PC-9 (cell line): ENCODE data around the gene HIGD1B. TPM values are rescaled to one million over a fixed set of nuclear protein-coding genes. Genes with fewer than 3 reads are reported as not detected.
"Not testable (repeated sequence)": the region's sequence is repeated elsewhere in the genome, so short reads cannot be mapped to it uniquely, and the experiment has no call there.

ENCODE experiments used
- BruUV-seq: library from RNA; stranded (reverse); fragments of 400-500 nt; replicated peaks from 2 replicates; lab custom pipeline; 2021; lab: Mats Ljungman, UMichigan
- CTCF ChIA-PET: fragments of 300-600 bp; sonication (Branson Sonifier 250); formaldehyde crosslinking; loops from one replicate; lab custom pipeline; 2022; ENCODE audit warnings: antibody characterized with exemption; lab: Charles Lee
- POLR2A ChIA-PET: fragments of 300-600 bp; sonication (Branson Sonifier 250); formaldehyde crosslinking; loops from one replicate; lab custom pipeline; 2022; ENCODE audit warnings: antibody characterized with exemption; ENCODE audit not compliant: unreplicated experiment; lab: Charles Lee
- DNase-seq, 2 experiments: peaks; one replicate each; pipeline versions ENCODE4 v3.0.0 to v3.0.0-alpha.2; 2015 to 2022; ENCODE audit warnings: mixed read lengths in 1 of 2
- H2AFZ ChIP-seq: fragments of 200-600 bp; sonication (generic); 2 replicates; pipeline ENCODE4 v1.8.1; 2017; ENCODE audit warnings: antibody characterized with exemption
- H3F3A ChIP-seq: fragments of 200-600 bp; sonication (generic); 2 replicates; pipeline ENCODE4 v1.8.1; 2017; ENCODE audit warnings: antibody characterized with exemption, mild to moderate bottlenecking, low read depth; ENCODE audit not compliant: insufficient read depth
- H3K27ac ChIP-seq: fragments of 200-600 bp; sonication (generic); 2 replicates; pipeline ENCODE4 v1.6.1; 2016; ENCODE audit warnings: mixed run types
- H3K27me3 ChIP-seq: fragments of 200-600 bp; sonication (generic); 2 replicates; pipeline ENCODE4 v1.6.1; 2016; ENCODE audit warnings: low read depth, mixed run types; ENCODE audit not compliant: insufficient read depth
- H3K36me3 ChIP-seq: fragments of 200-600 bp; sonication (generic); 2 replicates; pipeline ENCODE4 v1.6.1; 2016; ENCODE audit warnings: low read depth, mixed run types
- H3K4me1 ChIP-seq: fragments of 200-600 bp; sonication (generic); replicated peaks from 2 replicates; pipeline ENCODE4 v1.6.1; 2016; ENCODE audit warnings: mixed run types; ENCODE audit not compliant: insufficient read depth
- H3K4me2 ChIP-seq: fragments of 200-600 bp; sonication (generic); 2 replicates; pipeline ENCODE4 v1.6.1; 2017; ENCODE audit warnings: mixed run types
- H3K4me3 ChIP-seq: fragments of 200-600 bp; sonication (generic); 2 replicates; pipeline ENCODE4 v1.6.1; 2016; ENCODE audit warnings: mixed run types
- H3K79me2 ChIP-seq: fragments of 200-600 bp; sonication (generic); 2 replicates; pipeline ENCODE4 v1.6.1; 2017; ENCODE audit warnings: low read depth, mixed run types
- H3K9me2 ChIP-seq: fragments of 200-600 bp; sonication (generic); 2 replicates; pipeline ENCODE4 v1.8.1; 2017; ENCODE audit warnings: mild to moderate bottlenecking; ENCODE audit not compliant: insufficient read depth
- H3K9me3 ChIP-seq: fragments of 200-600 bp; sonication (generic); 2 replicates; pipeline ENCODE4 v1.8.1; 2016; ENCODE audit warnings: low read depth; ENCODE audit not compliant: insufficient read depth
- H4K20me1 ChIP-seq: fragments of 200-600 bp; sonication (generic); 2 replicates; pipeline ENCODE4 v1.8.1; 2017; ENCODE audit not compliant: insufficient read depth
- CTCF ChIP-seq: fragments of 200-600 bp; sonication (generic); conservative IDR thresholded peaks from 2 replicates; pipeline ENCODE4 v1.6.1; 2017; ENCODE audit warnings: mixed run types, antibody characterized with exemption, mild to moderate bottlenecking, moderate library complexity
- EZH2 ChIP-seq: fragments of 200-600 bp; sonication (generic); IDR thresholded peaks from 2 replicates; pipeline ENCODE4 v1.8.0; 2017; ENCODE audit warnings: antibody characterized with exemption, low read depth
- intact Hi-C: fragments of 100-400 bp; cut with micrococcal nuclease; formaldehyde crosslinking; loops from one replicate; pipeline ENCODE4 v1.10.0; 2022; ENCODE audit not compliant: unreplicated experiment
- total RNA-seq: library from RNA; stranded (reverse); gene quantifications from 2 replicates; pipeline ENCODE4 v1.2.3, GENCODE V29; 2021

Gene HIGD1B
- total RNA-seq, 1 experiment from 2014 or later, result not detected

- Histone ChIP-seq H3K4me2 (no peak overlapping the region), H3K9me2 (no peaks in the 10 kb centered on the region), H3F3A (peaks cover 2% of the 10 kb centered on the region; the same call in 1 of the 2 replicates), H3K4me3 (no peak overlapping the region), H4K20me1 (no peaks in the 10 kb centered on the region), H2AFZ (no peak overlapping the region), H3K4me1 (no peaks in the 10 kb centered on the region), H3K27ac (no peak overlapping the region), H3K9me3 (no peaks in the 10 kb centered on the region), H3K36me3 (no peaks in the 10 kb centered on the region), H3K79me2 (peaks cover 13% of the 10 kb centered on the region), H3K27me3 (no peaks in the 10 kb centered on the region)
- ChIA-PET POLR2A (no interaction called here), CTCF (no interaction called here)
- BruUV-seq, result no TSS peak
- DNase-seq, result no peak
- TF ChIP-seq CTCF, result no peak
- no peak for TF ChIP-seq EZH2
- intact Hi-C loops, result no loop called here
These were observed 39.5 kb upstream of the HIGD1B start for GRCh38 chr17:44808156-44808555.

GRCh38 chr17:44808656-44809388, 38.9 kb upstream of the HIGD1B start:
- intact Hi-C loops, H2AFZ ChIP-seq, BruUV-seq, H3K27me3 ChIP-seq, H3F3A ChIP-seq, POLR2A ChIA-PET, CTCF ChIA-PET, H4K20me1 ChIP-seq, DNase-seq, H3K9me2 ChIP-seq, H3K36me3 ChIP-seq, H3K4me3 ChIP-seq, H3K4me1 ChIP-seq, H3K27ac ChIP-seq, H3K4me2 ChIP-seq, H3K9me3 ChIP-seq: not testable (repeated sequence)
- H3K79me2 ChIP-seq, result peaks cover 13% of the 10 kb centered on the region

- Histone ChIP-seq H3K27ac (no peak overlapping the region), H3K4me3 (no peak overlapping the region), H2AFZ (no peak overlapping the region), H3K4me2 (no peak overlapping the region), H3K9me2 (no peaks in the 10 kb centered on the region), H4K20me1 (no peaks in the 10 kb centered on the region), H3K9me3 (no peaks in the 10 kb centered on the region), H3K4me1 (0 out of 2 replicates have a peak, but pooled peaks cover 9% of the 10 kb centered on the region), H3F3A (peaks cover 24% of the 10 kb centered on the region), H3K79me2 (peaks cover 33% of the 10 kb centered on the region), H3K27me3 (no peaks in the 10 kb centered on the region), H3K36me3 (no peaks in the 10 kb centered on the region)
- no TSS peak for BruUV-seq
- CTCF ChIA-PET, result interaction anchor here (0.6 to 0.7 kb wide), 2 partner anchors 21 to 49 kb away, joined by 3 read pairs; no protein-coding TSS in a partner anchor
- POLR2A ChIA-PET, result no interaction called here
- intact Hi-C loops, result no loop called here
- no peak for TF ChIP-seq CTCF
- TF ChIP-seq EZH2, result no peak
- no peak for DNase-seq
These were observed 35.4 kb upstream of the HIGD1B start for GRCh38 chr17:44812263-44812662.

GRCh38 chr17:44818508-44818907, 29.2 kb upstream of the HIGD1B start:
- BruUV-seq, H3K27me3 ChIP-seq, H3K4me3 ChIP-seq, H3K9me2 ChIP-seq, H2AFZ ChIP-seq, H4K20me1 ChIP-seq, intact Hi-C loops, DNase-seq, H3K9me3 ChIP-seq, H3K4me2 ChIP-seq, H3K36me3 ChIP-seq, H3K27ac ChIP-seq: not testable (repeated sequence)
- Histone ChIP-seq H3K79me2 (peaks cover 48% of the 10 kb centered on the region), H3F3A (peaks cover 52% of the 10 kb centered on the region), H3K4me1 (peaks cover 25% of the 10 kb centered on the region)
- ChIA-PET POLR2A (interaction anchor here (0.6 kb wide), 1 partner anchor 46 kb away, joined by 4 read pairs; no protein-coding TSS in a partner anchor), CTCF (interaction anchor here (0.5 kb wide), 1 partner anchor 39 kb away, joined by 3 read pairs; no protein-coding TSS in a partner anchor)
